Coronary artery (tissue), 2 donors: ENCODE results near the gene TINAGL1.

Source experiments
- DNase-seq: peaks from one replicate; pipeline ENCODE4 v3.0.0-alpha.2; 2017; ENCODE audit warnings: low spot score
- H3K27ac ChIP-seq, 2 donors: fragments of 200-600 bp; sonication (generic); one replicate each; pipeline ENCODE4 v1.5.1; 2016 to 2019
- H3K4me3 ChIP-seq: fragments of 200-600 bp; sonication (generic); 2 replicates; pipeline ENCODE4 v1.5.1; 2016; ENCODE audit warnings: mild to moderate bottlenecking, moderate library complexity
- TF ChIP-seq, protein P1 (sequence below): fragments of 200-600 bp; sonication (generic); IDR thresholded peaks from one replicate; pipeline ENCODE4 v1.5.1; 2019; ENCODE audit warnings: antibody characterized with exemption

Gene TINAGL1, protein sequence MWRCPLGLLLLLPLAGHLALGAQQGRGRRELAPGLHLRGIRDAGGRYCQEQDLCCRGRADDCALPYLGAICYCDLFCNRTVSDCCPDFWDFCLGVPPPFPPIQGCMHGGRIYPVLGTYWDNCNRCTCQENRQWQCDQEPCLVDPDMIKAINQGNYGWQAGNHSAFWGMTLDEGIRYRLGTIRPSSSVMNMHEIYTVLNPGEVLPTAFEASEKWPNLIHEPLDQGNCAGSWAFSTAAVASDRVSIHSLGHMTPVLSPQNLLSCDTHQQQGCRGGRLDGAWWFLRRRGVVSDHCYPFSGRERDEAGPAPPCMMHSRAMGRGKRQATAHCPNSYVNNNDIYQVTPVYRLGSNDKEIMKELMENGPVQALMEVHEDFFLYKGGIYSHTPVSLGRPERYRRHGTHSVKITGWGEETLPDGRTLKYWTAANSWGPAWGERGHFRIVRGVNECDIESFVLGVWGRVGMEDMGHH

DNA sequence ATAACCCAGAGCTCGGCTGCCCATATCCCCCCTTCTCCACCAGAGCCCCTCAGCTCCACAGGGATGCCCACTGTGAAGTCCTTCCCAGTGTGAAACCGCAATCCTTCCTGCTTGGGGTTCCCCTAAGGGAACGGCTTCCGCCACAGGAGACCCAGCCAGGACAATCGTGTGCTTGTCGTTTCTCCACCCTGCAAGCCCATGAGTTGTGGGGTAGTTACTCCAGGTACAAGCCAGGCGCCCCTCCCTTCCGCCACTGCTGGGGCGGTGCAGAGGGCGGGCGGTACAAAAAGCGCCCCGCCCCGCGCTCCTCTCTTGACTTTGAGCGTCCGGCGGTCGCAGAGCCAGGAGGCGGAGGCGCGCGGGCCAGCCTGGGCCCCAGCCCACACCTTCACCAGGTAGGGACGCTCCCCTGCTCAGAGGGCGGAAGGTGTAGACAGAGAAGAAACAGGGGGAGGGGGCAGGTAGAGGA, at the start of gene TINAGL1:
Gene TINAGL1, plus strand, starts transcription at position 315 of the 469 bp plus-strand sequence. CDS start 634 bp downstream, outside the sequence.
- TF ChIP-seq, protein P1, sequence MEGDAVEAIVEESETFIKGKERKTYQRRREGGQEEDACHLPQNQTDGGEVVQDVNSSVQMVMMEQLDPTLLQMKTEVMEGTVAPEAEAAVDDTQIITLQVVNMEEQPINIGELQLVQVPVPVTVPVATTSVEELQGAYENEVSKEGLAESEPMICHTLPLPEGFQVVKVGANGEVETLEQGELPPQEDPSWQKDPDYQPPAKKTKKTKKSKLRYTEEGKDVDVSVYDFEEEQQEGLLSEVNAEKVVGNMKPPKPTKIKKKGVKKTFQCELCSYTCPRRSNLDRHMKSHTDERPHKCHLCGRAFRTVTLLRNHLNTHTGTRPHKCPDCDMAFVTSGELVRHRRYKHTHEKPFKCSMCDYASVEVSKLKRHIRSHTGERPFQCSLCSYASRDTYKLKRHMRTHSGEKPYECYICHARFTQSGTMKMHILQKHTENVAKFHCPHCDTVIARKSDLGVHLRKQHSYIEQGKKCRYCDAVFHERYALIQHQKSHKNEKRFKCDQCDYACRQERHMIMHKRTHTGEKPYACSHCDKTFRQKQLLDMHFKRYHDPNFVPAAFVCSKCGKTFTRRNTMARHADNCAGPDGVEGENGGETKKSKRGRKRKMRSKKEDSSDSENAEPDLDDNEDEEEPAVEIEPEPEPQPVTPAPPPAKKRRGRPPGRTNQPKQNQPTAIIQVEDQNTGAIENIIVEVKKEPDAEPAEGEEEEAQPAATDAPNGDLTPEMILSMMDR = no peak
- Histone ChIP-seq H3K4me3 (peak within 1 kb of the TSS; percentile 91), H3K27ac (peak within 1 kb of the TSS; percentile 98 to 99)
- peak; percentile 74 for DNase-seq

DNA sequence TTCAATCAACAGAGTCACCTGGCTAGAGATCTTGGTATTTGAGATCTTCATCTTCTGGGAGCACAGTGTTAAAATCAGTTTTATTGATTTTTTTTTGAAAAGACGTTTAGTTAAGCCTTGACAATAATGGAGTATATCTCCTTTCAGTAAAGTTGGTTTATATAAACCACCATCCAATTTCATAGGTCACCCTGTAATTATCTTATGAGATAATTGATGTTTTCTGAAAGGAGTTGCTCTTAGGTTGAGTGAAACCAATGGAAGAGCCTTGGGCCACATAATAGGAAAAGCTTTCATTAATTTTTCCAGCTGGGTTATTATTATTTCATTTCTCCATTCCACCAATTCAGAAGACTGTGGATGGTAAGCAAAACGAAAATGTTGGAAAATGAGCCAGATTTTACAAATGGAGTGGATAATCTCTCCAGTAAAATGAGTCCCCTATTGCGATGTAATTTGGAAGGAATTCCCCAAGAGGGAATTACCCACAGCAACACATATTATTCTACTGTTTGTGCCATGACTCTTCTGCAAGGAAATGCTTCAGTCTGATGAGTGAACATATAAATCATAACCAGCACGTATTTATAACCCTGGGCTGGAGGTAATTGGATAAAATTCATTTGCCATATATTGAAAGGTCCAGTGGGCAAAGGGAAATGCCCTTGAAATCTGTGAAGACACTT, 46.2 kb upstream of the TINAGL1 start:
- Histone ChIP-seq H3K27ac (no peak overlapping the region), H3K4me3 (no peak overlapping the region)
- TF ChIP-seq, protein P1 = no peak
- no peak for DNase-seq

DNA sequence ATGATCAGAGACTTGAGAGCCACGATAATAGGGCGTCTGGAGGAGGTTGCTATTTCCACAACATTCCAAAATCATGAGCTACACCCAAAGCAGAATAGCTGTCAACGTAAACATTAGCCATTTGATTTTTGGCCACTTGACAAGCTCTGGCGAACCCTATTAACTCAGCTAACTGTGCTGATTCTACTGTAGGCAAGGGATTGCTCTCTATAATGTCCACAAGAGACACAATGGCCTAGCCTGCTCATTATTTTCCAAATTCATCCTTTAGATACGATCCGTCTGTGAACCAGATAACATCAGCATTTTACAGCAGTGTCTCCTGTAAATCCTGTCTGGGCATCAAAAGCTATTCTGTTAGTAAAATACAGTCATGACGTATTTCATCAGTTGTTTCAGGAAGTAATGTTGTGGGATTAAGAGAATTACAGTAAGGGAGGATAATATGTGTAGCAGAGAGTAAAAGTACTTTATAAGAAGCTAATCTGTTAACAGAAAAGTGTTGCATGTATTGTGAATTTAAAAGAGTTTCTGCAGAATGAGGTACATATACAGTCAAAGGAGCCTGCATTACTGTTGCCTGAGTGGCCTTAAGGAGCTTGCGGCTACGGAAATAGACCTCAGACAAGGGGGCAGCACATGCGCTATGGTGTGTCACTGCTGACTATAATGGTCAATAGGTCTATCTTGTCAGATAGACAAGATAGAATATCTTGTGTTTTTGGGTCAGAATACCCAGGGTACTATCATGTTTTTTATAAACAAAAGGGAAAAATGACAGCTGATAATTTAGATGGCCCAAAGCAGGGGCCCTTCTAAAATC, 44.9 kb upstream of the TINAGL1 start:
- no peak overlapping the region for H3K27ac ChIP-seq
- H3K4me3 ChIP-seq = no peak overlapping the region
- TF ChIP-seq, protein P1 = no peak
- no peak for DNase-seq

DNA sequence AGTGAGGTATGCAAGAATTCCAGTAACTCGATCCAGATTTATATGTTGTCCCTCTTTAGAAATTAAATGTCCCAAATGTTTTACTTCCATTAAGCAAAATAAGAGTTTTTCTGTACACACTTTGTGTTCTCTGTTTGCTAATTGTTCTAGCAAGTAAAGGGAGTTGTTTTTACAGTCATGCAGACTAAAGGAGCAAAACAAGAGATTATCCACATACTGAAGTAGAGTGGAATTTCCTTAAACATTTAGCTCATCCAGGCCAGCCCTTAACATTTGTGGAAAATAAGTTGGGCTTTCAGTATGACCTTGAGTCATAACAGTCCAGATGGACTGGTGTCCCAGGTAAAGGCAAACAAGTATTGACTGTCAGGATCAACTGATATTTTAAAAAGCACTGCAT, 44.1 kb upstream of the TINAGL1 start:
- H3K27ac ChIP-seq = no peak overlapping the region
- TF ChIP-seq, protein P1 = no peak
- no peak for DNase-seq
- no peak overlapping the region for H3K4me3 ChIP-seq

DNA sequence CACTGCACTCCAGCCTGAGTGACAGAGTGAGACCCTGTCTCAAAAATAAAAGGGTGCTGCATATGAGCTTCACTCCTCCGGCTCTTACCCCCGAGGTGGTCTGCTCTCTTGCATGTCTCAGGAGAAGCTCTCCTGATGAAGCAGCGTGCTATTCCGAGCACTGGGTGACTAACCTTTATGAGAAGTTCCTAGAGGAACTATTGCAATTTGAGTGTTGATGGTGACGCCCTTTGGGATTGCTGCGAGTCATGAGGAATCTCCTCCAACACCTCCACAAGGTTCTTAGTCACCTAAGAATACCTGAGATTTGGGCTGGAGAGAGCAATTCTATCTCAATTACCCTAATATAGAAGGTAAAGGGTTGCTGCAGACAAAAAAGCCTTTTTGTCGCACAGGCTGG, 40.8 kb upstream of the TINAGL1 start:
- H3K27ac ChIP-seq = no peak overlapping the region

DNA sequence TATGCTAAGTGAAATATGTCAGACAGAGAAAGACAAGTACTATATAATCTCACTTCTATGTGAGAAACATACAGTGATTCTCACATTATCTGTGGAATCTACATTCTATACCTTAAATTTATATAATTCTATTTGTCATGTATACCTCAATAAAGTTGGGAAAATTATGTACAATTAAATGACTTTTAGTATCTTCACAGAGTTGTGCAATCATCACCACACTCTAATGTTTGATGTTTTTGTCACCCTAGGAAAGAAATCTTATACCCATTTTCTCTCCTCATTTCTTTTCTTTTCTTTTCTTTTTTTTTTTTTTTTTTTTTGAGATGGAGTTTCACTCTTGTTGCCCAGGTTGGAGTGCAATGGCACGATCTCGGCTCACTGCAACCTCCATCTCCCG, 37.0 kb upstream of the TINAGL1 start:
- TF ChIP-seq, protein P1 = no peak
- no peak for DNase-seq
- Histone ChIP-seq H3K27ac (no peak overlapping the region), H3K4me3 (no peak overlapping the region)

More for the DNA sequence above, 40.8 kb upstream of the TINAGL1 start:
- no peak overlapping the region for H3K4me3 ChIP-seq
- DNase-seq = no peak
- TF ChIP-seq, protein P1 = no peak
